GM21786 (cell line): ENCODE results near the gene AR.

Experiments used
- ATAC-seq: cut with Tn5 transposase; IDR thresholded peaks from one replicate; pipeline ENCODE4 v1.9.1; 2021; ENCODE audit not compliant: unreplicated experiment

The AR gene

GRCh38 chrX:67543818-67544217, at the start of gene AR:
AR (plus strand) TSS chrX:67544021; CDS start chrX:67545147, 1,126 bp downstream.
- no peak for ATAC-seq

GRCh38 chrX:67500617-67501016, 43.2 kb upstream of the AR start:
- no peak for ATAC-seq

- no peak for ATAC-seq
These were observed 40.8 kb upstream of the AR start for GRCh38 chrX:67503004-67503403.

GRCh38 chrX:67503453-67503852, 40.4 kb upstream of the AR start:
- no peak for ATAC-seq

GRCh38 chrX:67520671-67521070, 23.1 kb upstream of the AR start:
- ATAC-seq: no peak

GRCh38 chrX:67523002-67523681, 20.7 kb upstream of the AR start:
- ATAC-seq: no peak

GRCh38 chrX:67523932-67524331, 19.9 kb upstream of the AR start:
- no peak for ATAC-seq

- ATAC-seq: no peak
These were observed 19.4 kb upstream of the AR start for GRCh38 chrX:67524428-67524827.

- no peak for ATAC-seq
These were observed 18.7 kb upstream of the AR start for GRCh38 chrX:67524950-67525691.

- no peak for ATAC-seq
These were observed 7.3 kb upstream of the AR start for GRCh38 chrX:67536564-67536963.

GRCh38 chrX:67538383-67538782, 5.4 kb upstream of the AR start:
- ATAC-seq: no peak

- no peak for ATAC-seq
These were observed 637 bp downstream of the AR start for GRCh38 chrX:67544281-67545035.

GRCh38 chrX:67545036-67545821, 1.4 kb downstream of the AR start:
- no peak for ATAC-seq

- no peak for ATAC-seq
These were observed 2.2 kb downstream of the AR start for GRCh38 chrX:67545893-67546495.

- ATAC-seq: no peak
These were observed 2.9 kb downstream of the AR start for GRCh38 chrX:67546496-67547423.

- no peak for ATAC-seq
These were observed 11.9 kb downstream of the AR start for GRCh38 chrX:67555578-67556203.

- no peak for ATAC-seq
These were observed 14.4 kb downstream of the AR start for GRCh38 chrX:67558267-67558666.

- no peak for ATAC-seq
These were observed 19.9 kb downstream of the AR start for GRCh38 chrX:67563469-67564448.
